Mucosa of descending colon (tissue), 3 donors: ENCODE data around the gene FOXP2. TPM values are rescaled to one million over a fixed set of nuclear protein-coding genes. Genes with fewer than 3 reads are reported as not detected.

Experiments
- ATAC-seq: fragments of 200-7000 bp; cut with Tn5 transposase; one replicate; pipeline ENCODE4 v1.9.1; 2020; ENCODE audit warnings: mild to moderate bottlenecking, moderate library complexity
- DNase-seq, 3 donors: peaks; one replicate each; pipeline ENCODE4 v3.0.0-alpha.2; 2020
- H3K36me3 ChIP-seq: fragments of 200-600 bp; one replicate; pipeline ENCODE4 v1.8.0; 2021; ENCODE audit warnings: low read depth, mild to moderate bottlenecking
- H3K4me1 ChIP-seq: fragments of 200-600 bp; one replicate; pipeline ENCODE4 v1.8.0; 2021; ENCODE audit warnings: low read depth, mild to moderate bottlenecking
- H3K4me3 ChIP-seq: fragments of 200-600 bp; one replicate; pipeline ENCODE4 v1.8.0; 2021; ENCODE audit warnings: mild to moderate bottlenecking
- H3K9me3 ChIP-seq: fragments of 200-600 bp; one replicate; pipeline ENCODE4 v1.8.0; 2021; ENCODE audit warnings: mild to moderate bottlenecking
- intact Hi-C, 2 donors: fragments of 100-400 bp; cut with DNase I in 1 of 2; cut with micrococcal nuclease in 1 of 2; formaldehyde crosslinking; loops; one replicate each; pipeline versions ENCODE4 v1.11.0 to v1.11.1; 2022; cut with DNase I, micrococcal nuclease
- total RNA-seq, 3 donors: library from RNA; stranded (reverse); fragmentation: NEBNext Ultra II Directional in 2 of 3; extraction: Animal tissue kit (Norgen Biotek cat#: 25700) in 2 of 3; gene quantifications; one replicate each; pipeline versions ENCODE4 v1.2.1 to v1.2.4, GENCODE V29; 2021 to 2023
- TF ChIP-seq, protein P1 (sequence below): fragments of 200-600 bp; IDR thresholded peaks from one replicate; pipeline ENCODE4 v1.8.0; 2022; ENCODE audit warnings: antibody characterized with exemption, mild to moderate bottlenecking
- donor health status: DM: no; HTN: no; CAD: no; lungs with moderate emphysema.
- donor health status: DM: no; HTN: no; CAD: no.
- donor health status: DM: no; HTN: yes; CAD: no.

The FOXP2 gene
- total RNA-seq, 3 donors from 2014 or later: 14.9 to 88.0 (median 17.2) TPM

DNA sequence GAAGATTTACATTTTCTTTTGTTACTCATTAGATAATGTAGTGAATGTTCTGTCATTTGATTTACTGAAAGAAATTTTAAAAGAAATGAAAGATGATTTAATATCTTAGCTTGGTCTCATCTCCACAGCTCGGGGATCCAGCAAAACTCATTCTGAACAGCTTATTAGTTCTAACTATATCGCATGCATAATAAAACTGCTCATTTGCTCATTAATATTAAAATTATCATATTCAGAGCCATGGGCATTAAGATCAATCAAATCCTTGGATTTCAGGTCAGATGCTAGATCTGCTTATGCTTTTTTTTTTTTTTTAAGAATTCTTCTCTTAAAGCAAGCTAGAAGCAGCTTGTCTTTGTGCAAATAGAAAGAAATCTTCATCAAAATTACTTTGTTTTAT lies 246.1 kb downstream of the FOXP2 start:
- DNase-seq: no peak
- no peaks in the 10 kb centered on the region for H3K9me3 ChIP-seq
- H3K4me3 ChIP-seq: no peak overlapping the region
- TF ChIP-seq, protein P1, sequence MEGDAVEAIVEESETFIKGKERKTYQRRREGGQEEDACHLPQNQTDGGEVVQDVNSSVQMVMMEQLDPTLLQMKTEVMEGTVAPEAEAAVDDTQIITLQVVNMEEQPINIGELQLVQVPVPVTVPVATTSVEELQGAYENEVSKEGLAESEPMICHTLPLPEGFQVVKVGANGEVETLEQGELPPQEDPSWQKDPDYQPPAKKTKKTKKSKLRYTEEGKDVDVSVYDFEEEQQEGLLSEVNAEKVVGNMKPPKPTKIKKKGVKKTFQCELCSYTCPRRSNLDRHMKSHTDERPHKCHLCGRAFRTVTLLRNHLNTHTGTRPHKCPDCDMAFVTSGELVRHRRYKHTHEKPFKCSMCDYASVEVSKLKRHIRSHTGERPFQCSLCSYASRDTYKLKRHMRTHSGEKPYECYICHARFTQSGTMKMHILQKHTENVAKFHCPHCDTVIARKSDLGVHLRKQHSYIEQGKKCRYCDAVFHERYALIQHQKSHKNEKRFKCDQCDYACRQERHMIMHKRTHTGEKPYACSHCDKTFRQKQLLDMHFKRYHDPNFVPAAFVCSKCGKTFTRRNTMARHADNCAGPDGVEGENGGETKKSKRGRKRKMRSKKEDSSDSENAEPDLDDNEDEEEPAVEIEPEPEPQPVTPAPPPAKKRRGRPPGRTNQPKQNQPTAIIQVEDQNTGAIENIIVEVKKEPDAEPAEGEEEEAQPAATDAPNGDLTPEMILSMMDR: no peak
- H3K4me1 ChIP-seq: no peaks in the 10 kb centered on the region
- intact Hi-C loops: loop anchor here in 1 of 2 donors (10.0 kb wide), 1 partner anchor 576 kb away; no protein-coding TSS in a partner anchor
- no peak for ATAC-seq
- H3K36me3 ChIP-seq: no peaks in the 10 kb centered on the region

DNA sequence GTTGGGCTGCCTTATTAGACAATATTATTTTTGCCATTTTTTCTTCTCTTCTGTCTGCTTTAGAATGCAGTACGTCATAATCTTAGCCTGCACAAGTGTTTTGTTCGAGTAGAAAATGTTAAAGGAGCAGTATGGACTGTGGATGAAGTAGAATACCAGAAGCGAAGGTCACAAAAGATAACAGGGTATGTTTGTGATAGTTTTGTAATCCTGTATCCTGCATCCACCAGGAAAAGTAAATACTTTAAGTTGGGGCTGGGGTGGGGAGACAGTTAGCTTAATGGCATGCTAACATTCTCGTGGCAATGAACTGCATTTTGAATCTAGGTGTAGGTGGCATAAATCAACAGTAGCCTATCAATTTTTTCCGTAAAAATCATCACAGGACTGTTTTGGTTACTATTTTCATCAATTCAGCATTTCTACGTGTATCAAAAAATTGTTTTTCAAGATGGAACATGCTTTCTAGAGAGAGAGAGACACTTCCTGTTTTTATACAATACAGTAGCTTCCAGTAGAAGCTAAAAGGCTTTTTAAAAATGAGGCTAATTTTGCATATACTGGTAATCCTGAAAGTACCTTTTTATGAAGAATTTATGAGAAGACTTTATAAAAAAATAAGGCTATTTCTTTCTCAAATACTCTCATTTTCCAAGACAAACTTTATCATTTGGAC lies 247.5 kb downstream of the FOXP2 start:
- H3K36me3 ChIP-seq: no peaks in the 10 kb centered on the region
- TF ChIP-seq, protein P1: no peak
- intact Hi-C loops: loop anchor here in 1 of 2 donors (10.0 kb wide), 1 partner anchor 577 kb away; no protein-coding TSS in a partner anchor
- no peaks in the 10 kb centered on the region for H3K4me1 ChIP-seq
- no peak for ATAC-seq
- DNase-seq: no peak
- H3K4me3 ChIP-seq: no peak overlapping the region
- no peaks in the 10 kb centered on the region for H3K9me3 ChIP-seq

DNA sequence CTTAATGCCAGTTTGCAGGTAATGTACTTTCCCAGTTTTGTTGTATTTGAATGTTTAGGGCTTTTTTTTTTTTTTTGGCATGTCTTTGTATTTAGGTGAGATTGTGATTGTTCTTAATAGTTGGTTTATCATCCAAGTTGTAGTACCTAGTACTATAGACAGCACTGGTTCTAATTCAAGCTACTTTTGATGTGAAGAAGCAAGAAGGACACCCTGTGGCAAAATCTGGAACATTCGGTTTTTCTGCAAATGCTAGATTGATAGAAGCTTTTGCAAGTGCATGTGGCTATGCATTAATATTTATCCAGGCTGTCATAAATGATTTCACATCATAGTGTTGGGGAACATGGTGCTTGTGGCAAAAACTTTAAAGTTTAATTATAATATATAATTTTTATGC lies 248.9 kb downstream of the FOXP2 start:
- H3K9me3 ChIP-seq: no peaks in the 10 kb centered on the region
- DNase-seq: peak in 1 of 3 donors; percentile 63
- TF ChIP-seq, protein P1: no peak
- H3K4me1 ChIP-seq: no peaks in the 10 kb centered on the region
- intact Hi-C loops: loop anchor here in 1 of 2 donors (10.0 kb wide), 1 partner anchor 579 kb away; no protein-coding TSS in a partner anchor
- ATAC-seq: peak; percentile 36
- H3K36me3 ChIP-seq: no peaks in the 10 kb centered on the region
- no peak overlapping the region for H3K4me3 ChIP-seq

DNA sequence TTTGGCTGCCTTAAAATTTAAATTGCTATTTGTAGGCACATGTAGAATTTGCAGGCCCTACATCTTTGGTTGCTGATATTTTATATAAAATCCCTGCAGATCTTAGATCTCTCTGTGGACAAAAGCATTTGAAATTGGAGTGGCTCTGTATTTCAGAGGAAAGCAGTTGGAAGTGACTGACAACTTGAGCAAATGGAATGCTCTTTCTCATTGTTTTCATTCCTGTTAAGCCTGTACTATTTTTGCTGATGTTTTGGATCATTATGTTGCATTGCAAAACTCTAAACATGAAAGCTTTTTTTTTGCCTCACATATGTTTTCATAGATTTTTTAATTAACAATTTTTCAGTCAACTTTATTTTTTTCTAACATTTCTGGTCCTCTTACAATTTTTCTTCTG lies 256.1 kb downstream of the FOXP2 start:
- H3K9me3 ChIP-seq: no peaks in the 10 kb centered on the region
- ATAC-seq: no peak
- intact Hi-C loops: no loop called here
- TF ChIP-seq, protein P1: no peak
- DNase-seq: no peak
- H3K4me1 ChIP-seq: no peaks in the 10 kb centered on the region
- H3K36me3 ChIP-seq: no peaks in the 10 kb centered on the region
- no peak overlapping the region for H3K4me3 ChIP-seq

DNA sequence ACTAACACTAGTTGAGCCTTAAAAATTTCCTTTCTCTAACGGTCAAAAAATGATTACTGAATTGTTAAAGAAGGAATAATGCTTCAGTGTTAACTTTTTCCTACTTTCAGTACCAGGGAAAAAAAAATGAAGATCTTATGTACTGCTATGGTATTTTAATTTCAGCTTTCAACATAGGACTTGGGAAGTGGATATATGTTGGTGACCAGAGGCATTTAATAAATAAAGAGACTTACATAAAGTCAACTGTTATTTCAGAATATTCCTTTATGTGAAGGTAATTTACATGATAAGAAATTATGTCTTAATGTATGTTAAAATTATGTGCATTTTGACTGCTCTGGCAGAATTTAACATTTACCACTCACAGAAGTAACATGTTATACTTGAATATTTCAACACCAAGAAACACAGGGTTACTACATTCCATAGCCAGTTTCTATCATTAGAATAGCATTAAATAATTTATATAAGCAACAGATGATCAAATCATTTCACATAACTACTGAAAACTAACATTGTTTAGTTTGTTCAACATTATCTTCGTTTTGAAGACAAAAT lies 257.0 kb downstream of the FOXP2 start:
- H3K4me1 ChIP-seq: no peaks in the 10 kb centered on the region
- no peaks in the 10 kb centered on the region for H3K9me3 ChIP-seq
- no peaks in the 10 kb centered on the region for H3K36me3 ChIP-seq
- no peak overlapping the region for H3K4me3 ChIP-seq
- TF ChIP-seq, protein P1: no peak
- DNase-seq: no peak
- ATAC-seq: no peak
- intact Hi-C loops: no loop called here
